Ovary (tissue), 3 donors: ENCODE results near the gene ATL3.

ENCODE experiments used
- EP300 ChIP-seq: sonication (generic); formaldehyde crosslinking; IDR thresholded peaks from one replicate; pipeline ENCODE4 v1.6.1; 2017; ENCODE audit warnings: antibody characterized with exemption
- POLR2A ChIP-seq: fragments of 450-650 bp; IDR thresholded peaks from one replicate; pipeline ENCODE4 v1.6.1; 2017; ENCODE audit warnings: antibody characterized with exemption, mild to moderate bottlenecking, moderate library complexity
- TF ChIP-seq, protein P1 (sequence below), 3 donors: fragments of 450-650 bp in 2 of 3; fragments of 200-600 bp in 1 of 3; IDR thresholded peaks; one replicate each; pipeline versions ENCODE4 v1.5.1 to v1.8.0; 2016 to 2022; ENCODE audit warnings: antibody characterized with exemption in 3 of 3, mild to moderate bottlenecking in 1 of 3
- donor health status: DM: no; HTN: no; CAD: no.

DNA sequence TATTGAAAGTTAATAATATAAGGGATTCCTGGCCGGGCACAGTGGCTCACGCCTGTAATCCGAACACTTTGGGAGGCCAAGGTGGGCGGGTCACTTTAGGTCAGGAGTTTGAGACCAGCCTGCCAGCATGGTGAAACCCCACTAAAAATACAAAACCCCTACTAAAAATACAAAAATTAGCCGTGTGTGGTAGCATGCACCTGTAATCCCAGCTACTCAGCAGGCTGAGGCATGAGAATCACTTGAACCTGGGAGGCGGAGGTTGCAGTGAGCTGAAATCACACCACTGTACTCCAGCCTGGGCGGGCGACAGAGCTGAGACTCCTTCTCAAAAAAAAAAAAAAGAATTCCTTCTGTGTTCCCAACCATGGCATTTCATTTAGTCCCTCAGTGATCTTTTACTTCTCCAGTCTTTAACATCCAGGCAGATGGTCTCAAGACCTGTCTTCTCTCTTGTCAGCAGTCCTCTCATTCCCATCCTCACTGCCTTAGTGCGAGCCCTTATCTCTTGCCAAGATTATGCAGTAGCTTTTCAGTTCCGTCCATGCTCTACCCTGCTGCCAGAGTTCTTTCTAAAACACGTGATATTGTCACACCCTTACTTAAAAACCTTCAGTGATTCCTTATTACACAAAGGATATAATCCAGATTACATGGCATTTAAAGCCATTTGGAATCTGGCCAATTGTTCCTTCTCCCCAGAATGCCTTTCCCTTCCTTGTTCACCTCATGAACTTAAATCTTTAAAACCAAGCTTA lies 28.0 kb upstream of the ATL3 start:
- no peak for TF ChIP-seq EP300
- TF ChIP-seq, protein P1, sequence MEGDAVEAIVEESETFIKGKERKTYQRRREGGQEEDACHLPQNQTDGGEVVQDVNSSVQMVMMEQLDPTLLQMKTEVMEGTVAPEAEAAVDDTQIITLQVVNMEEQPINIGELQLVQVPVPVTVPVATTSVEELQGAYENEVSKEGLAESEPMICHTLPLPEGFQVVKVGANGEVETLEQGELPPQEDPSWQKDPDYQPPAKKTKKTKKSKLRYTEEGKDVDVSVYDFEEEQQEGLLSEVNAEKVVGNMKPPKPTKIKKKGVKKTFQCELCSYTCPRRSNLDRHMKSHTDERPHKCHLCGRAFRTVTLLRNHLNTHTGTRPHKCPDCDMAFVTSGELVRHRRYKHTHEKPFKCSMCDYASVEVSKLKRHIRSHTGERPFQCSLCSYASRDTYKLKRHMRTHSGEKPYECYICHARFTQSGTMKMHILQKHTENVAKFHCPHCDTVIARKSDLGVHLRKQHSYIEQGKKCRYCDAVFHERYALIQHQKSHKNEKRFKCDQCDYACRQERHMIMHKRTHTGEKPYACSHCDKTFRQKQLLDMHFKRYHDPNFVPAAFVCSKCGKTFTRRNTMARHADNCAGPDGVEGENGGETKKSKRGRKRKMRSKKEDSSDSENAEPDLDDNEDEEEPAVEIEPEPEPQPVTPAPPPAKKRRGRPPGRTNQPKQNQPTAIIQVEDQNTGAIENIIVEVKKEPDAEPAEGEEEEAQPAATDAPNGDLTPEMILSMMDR (IDR thresholded peaks at IDR 0.05): no peak
- TF ChIP-seq POLR2A: no peak
